HepG2 (cell line): Measurements from ENCODE around the gene BCL2. TPM values are rescaled to one million over a fixed set of nuclear protein-coding genes. Genes with fewer than 3 reads are reported as not detected.

ENCODE experiments used
- ATAC-seq: fragments of 200-7000 bp; cut with Tn5 transposase; 3 replicates; pipeline ENCODE4 v1.9.1; 2020; ENCODE audit warnings: mild to moderate bottlenecking, moderate library complexity
- BruUV-seq: library from RNA; stranded (reverse); fragments of 400-500 nt; replicated peaks from 2 replicates; lab custom pipeline; 2021; lab: Mats Ljungman, UMichigan
- CTCF ChIA-PET: fragments of 300-600 bp; formaldehyde crosslinking; extraction: SDS; loops from one replicate; lab custom pipeline; 2021; ENCODE audit warnings: low total read pairs, inconsistent platforms, low intra/inter-chr PET ratio; lab: Yijun Ruan, JAX
- POLR2A ChIA-PET: fragments of 350-600 bp; sonication (Branson Sonifier 250); formaldehyde crosslinking; loops from one replicate; lab custom pipeline; 2020; ENCODE audit warnings: antibody characterized with exemption, inconsistent platforms; lab: Yijun Ruan, JAX
- DNase-seq: peaks from one replicate; pipeline ENCODE4 v3.0.0-alpha.2; 2015; ENCODE audit warnings: low spot score
- FAIRE-seq: peaks from 3 replicates; lab custom pipeline; 2011; peaks lifted over from hg19 to GRCh38; lab: Jason Lieb, UNC
- H2AFZ ChIP-seq: one replicate; pipeline ENCODE4 v1.6.1; 2011; ENCODE audit warnings: low read length, inconsistent platforms
- H3K27ac ChIP-seq: fragments of 300-600 bp; 3 replicates; pipeline ENCODE4 v1.8.0; 2011; ENCODE audit warnings: mixed run types, mild to moderate bottlenecking, mixed read lengths, low read length, inconsistent platforms; ENCODE audit not compliant: insufficient read depth; ENCODE audit errors: extremely low read length
- H3K27me3 ChIP-seq, 2 experiments: fragments of 200-600 bp in 1 of 2; 2 replicates in 1 of 2; 3 replicates in 1 of 2; pipeline versions ENCODE4 v1.6.0 to v1.8.0; 2011; ENCODE audit warnings: low read length in 2 of 2, mild to moderate bottlenecking in 2 of 2, moderate library complexity in 2 of 2, inconsistent platforms in 1 of 2; ENCODE audit not compliant: insufficient read depth in 2 of 2, control insufficient read depth in 1 of 2
- H3K36me3 ChIP-seq, 2 experiments: fragments of 200-600 bp in 1 of 2; replicated peaks in 1 of 2; 2 replicates in 1 of 2; 3 replicates in 1 of 2; pipeline versions ENCODE4 v1.5.1 to v1.8.0; 2011; ENCODE audit warnings: low read length in 2 of 2, inconsistent platforms in 1 of 2; ENCODE audit not compliant: insufficient read depth in 2 of 2, control insufficient read depth in 1 of 2
- H3K4me1 ChIP-seq: 2 replicates; pipeline ENCODE4 v1.5.1; 2012; ENCODE audit warnings: low read length, inconsistent platforms; ENCODE audit not compliant: insufficient read depth
- H3K4me2 ChIP-seq: 2 replicates; pipeline ENCODE4 v1.6.0; 2011; ENCODE audit warnings: low read depth, low read length, inconsistent platforms
- H3K4me3 ChIP-seq, 3 experiments: fragments of 200-600 bp in 1 of 3; sonication (generic), shearing (Covaris generic) in 1 of 3; replicated peaks in 1 of 3; 2 replicates each; pipeline ENCODE4 v1.5.1; 2011 to 2016; ENCODE audit warnings: low read length in 3 of 3, inconsistent platforms in 2 of 3, low read depth in 2 of 3, mild to moderate bottlenecking in 2 of 3, control low read depth in 1 of 3, mixed read lengths in 1 of 3; ENCODE audit not compliant: insufficient read depth in 1 of 3
- H3K79me2 ChIP-seq: one replicate; pipeline ENCODE4 v1.6.1; 2011; ENCODE audit warnings: low read length, inconsistent platforms; ENCODE audit not compliant: insufficient read depth
- H3K9ac ChIP-seq: 2 replicates; pipeline ENCODE4 v1.6.0; 2011; ENCODE audit warnings: mild to moderate bottlenecking, low read depth, low read length, inconsistent platforms; ENCODE audit not compliant: insufficient read depth
- H3K9me3 ChIP-seq: 2 replicates; pipeline ENCODE4 v1.5.1; 2012; ENCODE audit warnings: mild to moderate bottlenecking, low read length
- H4K20me1 ChIP-seq: 2 replicates; pipeline ENCODE4 v1.6.0; 2011; ENCODE audit warnings: inconsistent platforms, mild to moderate bottlenecking, low read length, moderate library complexity; ENCODE audit not compliant: insufficient read depth
- CHCHD3 ChIP-seq: sonication (generic); formaldehyde crosslinking; IDR thresholded peaks from 2 replicates; pipeline ENCODE4 v1.8.0; 2022; ENCODE audit warnings: mild to moderate bottlenecking, missing genetic modification reagents, moderate library complexity
- SOX6 ChIP-seq, 2 experiments: fragments of 450-650 bp in 1 of 2; sonication (generic) in 1 of 2; formaldehyde crosslinking in 1 of 2; IDR thresholded peaks; 2 replicates each; pipeline versions ENCODE4 v1.4.0 to v1.6.1; 2017 to 2020; ENCODE audit warnings: antibody characterized with exemption in 1 of 2, mild to moderate bottlenecking in 1 of 2, missing genetic modification reagents in 1 of 2
- YEATS4 ChIP-seq: sonication (generic); formaldehyde crosslinking; IDR thresholded peaks from 2 replicates; pipeline ENCODE4 v1.4.0; 2020; ENCODE audit warnings: missing genetic modification reagents, borderline replicate concordance
- ZNF737 ChIP-seq: sonication (generic); formaldehyde crosslinking; IDR thresholded peaks from 2 replicates; pipeline ENCODE4 v1.5.0; 2020; ENCODE audit warnings: missing genetic modification reagents, mild to moderate bottlenecking, borderline replicate concordance
- ZNF841 ChIP-seq: sonication (generic); formaldehyde crosslinking; IDR thresholded peaks from 2 replicates; pipeline ENCODE4 v1.8.1; 2023; ENCODE audit warnings: missing genetic modification reagents, borderline replicate concordance
- ZSCAN22 ChIP-seq: sonication (generic); formaldehyde crosslinking; IDR thresholded peaks from 2 replicates; pipeline ENCODE4 v1.4.0; 2020; ENCODE audit warnings: mild to moderate bottlenecking, missing genetic modification reagents
- WGBS: methylation state at CpG from one replicate; pipeline ENCODE4 v1.1.6; 2017; ENCODE audit warnings: low lambda C conversion rate; 5-methylcytosine and 5-hydroxymethylcytosine counted together
- in situ Hi-C: cut with HindIII; loops from 2 replicates; pipeline ENCODE4 v1.10.0; 2017; ENCODE audit warnings: low pct_unique_long_range_greater_than_20kb; ENCODE audit not compliant: extremely low pct_ligation_motif_present
- intact Hi-C: fragments of 100-400 bp; cut with micrococcal nuclease; formaldehyde crosslinking; loops from one replicate; pipeline ENCODE4 v1.10.0; 2022; ENCODE audit not compliant: unreplicated experiment
- polyA plus RNA-seq, 8 experiments: library from polyadenylated mRNA; depleted of rRNA in 3 of 8; stranded (reverse) in 7 of 8; unstranded in 1 of 8; fragments of >200 nt; fragmentation: Illumina TruSeq in 4 of 8; extraction: Trizol in 4 of 8; gene quantifications; 2 replicates each; pipeline versions ENCODE4 v1.2.1 to v1.2.3, GENCODE V29; 2011 to 2016; ENCODE audit warnings: low read depth in 4 of 8, missing spikeins in 1 of 8, mixed read lengths in 1 of 8; ENCODE audit not compliant: insufficient read depth in 1 of 8
- total RNA-seq, 5 experiments: library from RNA; depleted of rRNA; stranded (reverse); fragments of >200 nt; fragmentation: Illumina TruSeq; extraction: Trizol; gene quantifications; 2 replicates each; pipeline ENCODE4 v1.2.3, GENCODE V29; 2016; ENCODE audit warnings: low read depth in 1 of 5
- TF ChIP-seq, protein P1 (sequence below): sonication (generic); formaldehyde crosslinking; IDR thresholded peaks from 2 replicates; pipeline ENCODE4 v1.8.0; 2022; ENCODE audit warnings: missing genetic modification reagents, low read depth, mild to moderate bottlenecking, borderline replicate concordance

Gene BCL2
- total and polyA plus RNA-seq, 2 of the 13 experiments (the other 11 are each of a cell fraction or from before 2014, with no cell fraction given) = 0.07 to 0.53 TPM

DNA sequence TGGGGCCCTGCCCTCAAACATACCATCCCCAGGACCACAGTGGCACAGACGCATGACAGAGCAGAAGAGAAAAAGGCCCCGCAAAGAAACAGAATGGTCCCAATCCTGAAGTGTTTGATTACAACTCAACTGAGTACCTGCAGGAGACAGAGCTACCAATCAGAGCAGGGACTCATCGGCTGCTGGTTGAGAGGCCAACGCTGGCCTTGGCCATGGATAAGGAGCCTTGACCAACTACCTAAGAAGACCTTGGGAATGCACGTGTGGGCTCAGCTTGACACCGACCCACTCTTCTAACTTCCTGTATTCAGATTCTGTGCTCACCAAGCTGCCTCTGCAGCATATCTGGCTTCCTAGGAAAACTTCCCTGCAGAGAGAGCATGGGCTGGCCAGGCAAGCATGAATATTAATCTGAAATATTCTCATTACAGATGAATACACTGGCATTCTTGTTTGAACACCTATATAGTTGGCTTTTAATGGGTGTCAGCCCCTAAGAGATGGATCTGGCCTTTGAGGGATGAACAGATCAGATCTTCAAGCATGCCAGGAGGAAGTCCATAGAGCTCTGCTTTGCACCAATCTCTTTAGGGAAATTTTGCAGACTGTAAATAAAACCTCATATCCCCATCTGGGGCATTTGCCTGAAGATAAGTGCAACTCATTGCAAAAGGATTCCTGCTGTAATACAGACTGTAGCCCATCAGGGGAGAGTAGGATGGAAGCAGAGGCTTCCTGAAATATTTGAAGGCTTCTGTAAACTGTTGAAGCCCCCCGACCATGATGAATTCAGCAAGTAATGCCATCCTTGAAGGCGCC is 135.4 kb downstream of the BCL2 start:
- Histone ChIP-seq H3K4me2 (no peak overlapping the region), H3K9ac (no peak overlapping the region), H2AFZ (no peak overlapping the region), H3K27me3 (peaks cover 0 to 28% of the 10 kb centered on the region in 2 experiments; a peak in 3 of 5 replicates), H3K27ac (no peak overlapping the region), H3K4me3 (no peak overlapping the region), H3K36me3 (no peaks in the 10 kb centered on the region), H4K20me1 (no peaks in the 10 kb centered on the region), H3K9me3 (no peaks in the 10 kb centered on the region), H3K79me2 (no peaks in the 10 kb centered on the region), H3K4me1 (no peaks in the 10 kb centered on the region)
- in situ Hi-C loops (no loop called here), intact Hi-C loops (loop anchor here (5.0 kb wide), 1 partner anchor 302 kb away; no protein-coding TSS in a partner anchor)
- BruUV-seq = no TSS peak
- ChIA-PET CTCF (no interaction called here), POLR2A (no interaction called here)
- no peak for FAIRE-seq
- TF ChIP-seq ZNF841 (no peak), YEATS4 (no peak)
- TF ChIP-seq, protein P1, sequence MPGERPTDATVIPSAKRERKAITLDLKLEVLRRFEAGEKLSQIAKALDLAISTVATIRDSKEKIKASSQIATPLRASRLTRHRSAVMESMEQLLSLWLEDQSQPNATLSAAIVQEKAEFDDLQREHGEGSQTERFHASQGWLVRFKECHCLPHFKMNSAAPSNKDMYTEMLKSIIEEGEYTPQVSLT (CRISPR knock-in tag) = no peak
- no peak for ATAC-seq
- no peak for DNase-seq
- WGBS = 24% methylated on average over 7 of the region's 8 CpGs

GRCh38 chr18:63183378-63183777 is 136.2 kb downstream of the BCL2 start:
- ChIA-PET CTCF (no interaction called here), POLR2A (no interaction called here)
- WGBS = 19% methylated on average over 9 of the region's 9 CpGs
- no peak overlapping the region for H3K27ac ChIP-seq
- ATAC-seq (no peak), FAIRE-seq (no peak), DNase-seq (no peak)
- no peak overlapping the region for H2AFZ ChIP-seq
- intact Hi-C loops = loop anchor here (5.0 kb wide), 1 partner anchor 301 kb away; no protein-coding TSS in a partner anchor
- H3K79me2 ChIP-seq = no peaks in the 10 kb centered on the region
- no peaks in the 10 kb centered on the region for H3K4me1 ChIP-seq
- peaks cover 0 to 30% of the 10 kb centered on the region in 2 experiments; a peak in 3 of 5 replicates for H3K27me3 ChIP-seq
- no peak for TF ChIP-seq ZNF737
- TF ChIP-seq ZSCAN22 (CRISPR knock-in tag) = no peak
- no peak for TF ChIP-seq SOX6 (IDR thresholded peaks at IDR 0.05)
- no peak for TF ChIP-seq SOX6 (CRISPR knock-in tag; IDR thresholded peaks at IDR 0.05)
- TF ChIP-seq CHCHD3 = no peak
- in situ Hi-C loops = no loop called here
- H4K20me1 ChIP-seq = no peaks in the 10 kb centered on the region
- H3K9me3 ChIP-seq = no peaks in the 10 kb centered on the region
- no peak overlapping the region for H3K9ac ChIP-seq
- BruUV-seq = no TSS peak
- no peaks in the 10 kb centered on the region for H3K36me3 ChIP-seq
- H3K4me2 ChIP-seq = no peak overlapping the region
- no peak overlapping the region for H3K4me3 ChIP-seq
